ENCODE results near the gene FAM124B. TPM values are rescaled to one million over a fixed set of nuclear protein-coding genes. Genes with fewer than 3 reads are reported as not detected.

FAM124B gene
- total and polyA plus RNA-seq, 2 of the 8 experiments (the other 6 are each of a cell fraction or from before 2014, with no cell fraction given): 2.1 to 2.6 TPM

DNA sequence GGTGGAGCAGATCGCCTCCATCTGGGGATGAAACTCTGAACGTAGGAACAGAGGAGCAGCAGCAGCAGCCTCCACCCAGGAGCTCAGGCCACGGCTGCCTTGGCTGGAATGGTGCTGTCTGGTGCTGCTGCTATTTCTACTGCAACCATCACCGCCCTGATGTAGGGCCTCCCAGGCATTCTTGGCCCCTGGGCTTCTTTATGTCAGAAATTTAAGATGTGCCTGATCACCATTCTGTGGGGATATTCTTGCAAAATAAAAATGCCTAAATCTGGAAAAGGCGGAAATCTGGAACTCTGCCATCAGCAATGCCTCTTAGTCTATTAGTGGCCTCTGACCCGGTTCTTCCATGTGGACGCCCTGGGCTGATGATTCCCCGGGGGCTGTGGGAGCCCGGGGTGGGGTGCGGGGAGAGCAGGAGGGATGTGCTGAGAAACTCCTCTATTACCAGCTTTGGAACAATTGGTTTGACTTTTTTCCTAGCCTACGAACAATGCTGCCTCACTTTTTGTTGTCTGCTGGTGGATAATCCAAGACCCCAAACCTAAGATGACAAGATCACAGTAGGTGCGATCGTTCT, 47.2 kb downstream of the FAM124B start:
- no peaks in the 10 kb centered on the region; the same call in 1 of the 2 replicates for H3K23me2 ChIP-seq (ENCODE audit: low read depth, low read length)
- no peak overlapping the region for H2BK20ac ChIP-seq (ENCODE audit: low read length)
- no peak overlapping the region for H4K91ac ChIP-seq (replicated peaks; ENCODE audit: insufficient read length, low read length)
- H3K56ac ChIP-seq (replicated peaks; ENCODE audit: insufficient read length, low read depth, low read length): no peak overlapping the region
- no peak for TF ChIP-seq EP300 (IDR thresholded peaks at IDR 0.05; ENCODE audit: borderline replicate concordance in 1 of 2, low read depth in 2 of 2, low read length in 2 of 2)
- no peak for TF ChIP-seq POU5F1 (IDR thresholded peaks at IDR 0.05; ENCODE audit: low read depth, low read length)
- TF ChIP-seq MAX (IDR thresholded peaks at IDR 0.05): no peak
- TF ChIP-seq RFX5 (IDR thresholded peaks at IDR 0.05; ENCODE audit: borderline replicate concordance, low read depth, low read length): no peak
- no peak for TF ChIP-seq SP2 (IDR thresholded peaks at IDR 0.05; ENCODE audit: low read length)
- TF ChIP-seq CTBP2 (IDR thresholded peaks at IDR 0.05; ENCODE audit: borderline replicate concordance, insufficient read depth, insufficient read length, low read length): no peak
- TF ChIP-seq KDM4A (IDR thresholded peaks at IDR 0.05; ENCODE audit: low read depth, low read length, severe bottlenecking): no peak
- no peak overlapping the region for H3K27ac ChIP-seq (ENCODE audit: low read depth, low read length)
- no peaks in the 10 kb centered on the region for H3K27me3 ChIP-seq (replicated peaks in 1 of 4; ENCODE audit: control insufficient read depth in 3 of 4, extremely low read depth in 1 of 4, insufficient read depth in 3 of 4, low read length in 3 of 4)
- ChIA-PET CTCF (ENCODE audit: partially characterized antibody) (interaction anchor here (0.7 to 2.9 kb wide), 8 partner anchors 12 to 423 kb away, joined by 3 to 13 read pairs (median 6); no protein-coding TSS in a partner anchor), POLR2A (ENCODE audit: partially characterized antibody) (no interaction called here)
- no peak overlapping the region for H3K14ac ChIP-seq (ENCODE audit: insufficient read length)
- no peaks in the 10 kb centered on the region for H4K20me1 ChIP-seq (replicated peaks in 1 of 2; ENCODE audit: control insufficient read depth in 1 of 2, insufficient read depth in 2 of 2, low read length in 2 of 2)
- H2BK5ac ChIP-seq (ENCODE audit: low read depth, low read length): no peak overlapping the region
- H2BK12ac ChIP-seq (ENCODE audit: low read depth, low read length): no peak overlapping the region
- no peaks in the 10 kb centered on the region for H3K79me1 ChIP-seq (ENCODE audit: low read depth, low read length)
- H3K79me2 ChIP-seq (ENCODE audit: control insufficient read depth in 1 of 2, insufficient read depth in 2 of 2, low read length in 2 of 2): no peaks in the 10 kb centered on the region
- FAIRE-seq (no peak), DNase-seq (ENCODE audit: low read depth in 1 of 2, low spot score in 2 of 2) (no peak)
- H3K4me2 ChIP-seq (ENCODE audit: insufficient read depth in 1 of 2, low read depth in 2 of 2, low read length in 2 of 2): no peak overlapping the region
- H2AFZ ChIP-seq (ENCODE audit: low read length): no peak overlapping the region
- no peak overlapping the region for H2BK120ac ChIP-seq (replicated peaks; ENCODE audit: low read depth, low read length)
- no peak overlapping the region for H2AK5ac ChIP-seq (ENCODE audit: low read depth, low read length)
- no peak overlapping the region for H4K8ac ChIP-seq (ENCODE audit: extremely low read depth, insufficient read depth, low read length)
- WGBS, 2 experiments (ENCODE audit: extremely low coverage in 1 of 2, insufficient coverage in 1 of 2, insufficient read length in 1 of 2, insufficient replicate concordance in 2 of 2, low coverage in 1 of 2, low lambda C conversion rate in 2 of 2, missing lambda C conversion rate in 1 of 2): 91% methylated on average over 13 of the region's 13 CpGs; no CpG with 5 or more reads in 1 of the 2 experiments
- no peaks in the 10 kb centered on the region for H3K4me1 ChIP-seq (replicated peaks in 1 of 4; ENCODE audit: control insufficient read depth in 3 of 4, insufficient read depth in 4 of 4, low read length in 3 of 4)
- no peak overlapping the region for H3K4me3 ChIP-seq (ENCODE audit: extremely low read depth in 1 of 4, insufficient read depth in 2 of 4, low read depth in 3 of 4, low read length in 4 of 4)
- H4K5ac ChIP-seq (ENCODE audit: insufficient read length, low read depth, low read length): no peak overlapping the region
- no peaks in the 10 kb centered on the region for H3K9me3 ChIP-seq (ENCODE audit: insufficient read depth in 2 of 2, low read depth in 1 of 2, low read length in 1 of 2)
- no peak overlapping the region for H3K4ac ChIP-seq (replicated peaks; ENCODE audit: insufficient read length, low read depth, low read length)
- no peaks in the 10 kb centered on the region for H3K36me3 ChIP-seq (ENCODE audit: control insufficient read depth in 2 of 4, insufficient read depth in 4 of 4, low read length in 3 of 4)
- H3K18ac ChIP-seq (ENCODE audit: extremely low read depth, low read length): no peak overlapping the region
- H3K23ac ChIP-seq (ENCODE audit: insufficient read length): no peak overlapping the region
- no peak overlapping the region for H3K9ac ChIP-seq (replicated peaks in 1 of 4; ENCODE audit: extremely low read depth in 1 of 4, low read depth in 3 of 4, low read length in 3 of 4)
- no peak overlapping the region for H2BK15ac ChIP-seq (ENCODE audit: low read length)

Measured in H1 (cell line).